HTR-8/SVneo (cell line): ENCODE results near the gene PERM1.
A peak's percentile ranks its signal among the peaks of the same experiment; 100 is the strongest.
"Not testable (repeated sequence)": the region's sequence is repeated elsewhere in the genome, so short reads cannot be mapped to it uniquely, and the experiment has no call there.

Source experiments
- DNase-seq: peaks from one replicate; pipeline ENCODE4 v3.0.0; 2011; ENCODE audit warnings: low spot score, mixed read lengths; ENCODE audit not compliant: insufficient read length
- FAIRE-seq: peaks from 2 replicates; lab custom pipeline; 2011; peaks lifted over from hg19 to GRCh38; lab: Jason Lieb, UNC

Gene PERM1

GRCh38 chr1:953524-954320 is 28.2 kb downstream of the PERM1 start:
- DNase-seq: no peak
- no peak for FAIRE-seq

- FAIRE-seq (no peak), DNase-seq (no peak)
Measured at GRCh38 chr1:952603-953002, 29.3 kb downstream of the PERM1 start.

DNA sequence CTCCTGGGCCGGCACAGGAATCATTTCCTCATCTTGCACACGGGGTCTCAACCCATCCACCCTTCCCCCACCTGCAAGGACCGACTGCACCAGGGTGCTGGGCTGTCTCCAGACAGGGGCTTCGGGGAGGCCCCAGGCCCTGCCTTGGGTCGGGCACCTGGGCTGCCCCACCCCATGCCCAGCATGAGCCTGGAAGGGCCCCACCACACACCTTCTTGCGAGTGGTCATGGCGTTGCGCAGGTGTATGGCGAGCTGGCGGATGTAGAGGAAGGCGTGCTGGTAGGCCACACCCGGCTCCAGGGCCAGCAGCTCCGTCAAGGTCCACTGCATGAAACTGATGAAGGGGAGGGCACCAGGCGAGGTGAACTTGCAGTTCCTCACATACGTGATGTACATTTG is 29.7 kb downstream of the PERM1 start:
- FAIRE-seq (no peak), DNase-seq (no peak)

DNA sequence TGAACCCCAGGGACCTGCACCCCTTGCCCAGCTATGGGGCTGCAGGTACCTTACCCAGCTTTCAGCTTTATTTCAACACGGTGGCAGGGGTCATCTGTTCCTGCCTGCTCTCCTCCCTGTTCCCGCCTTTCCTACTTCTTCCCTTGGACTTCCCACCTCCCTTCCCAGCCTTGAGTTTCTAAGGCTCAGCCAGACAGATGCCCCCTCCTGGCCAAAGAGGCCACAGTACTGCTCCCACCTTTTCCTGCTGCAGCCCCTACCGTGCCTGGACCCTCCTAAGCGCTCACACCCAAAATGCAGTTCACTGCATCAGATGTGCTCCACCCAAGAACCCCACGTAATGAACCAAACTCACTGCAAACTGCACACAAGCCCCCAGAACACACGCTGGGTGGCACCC is 30.5 kb downstream of the PERM1 start:
- FAIRE-seq (no peak), DNase-seq (no peak)

DNA sequence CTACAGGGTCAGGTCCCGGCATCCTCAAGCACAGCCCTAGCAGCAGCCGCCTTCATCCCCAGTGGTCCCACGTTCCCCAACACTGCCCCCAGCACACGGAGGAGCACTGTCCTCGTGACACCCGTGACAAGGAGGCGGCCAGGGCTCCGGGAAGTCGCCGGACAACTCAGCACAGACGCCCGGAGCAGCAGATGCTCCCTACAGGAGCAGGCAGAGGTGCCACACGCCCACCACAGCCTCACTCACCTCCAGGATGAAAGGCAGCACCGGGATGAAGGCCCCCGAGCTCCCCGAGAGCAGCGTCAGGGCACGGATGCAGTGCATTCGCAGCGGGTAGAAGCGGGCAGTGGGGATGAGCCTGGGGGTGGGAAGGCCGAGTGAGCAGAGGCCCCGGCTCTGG is 31.0 kb downstream of the PERM1 start:
- no peak for DNase-seq
- no peak for FAIRE-seq

GRCh38 chr1:950268-950667 is 31.6 kb downstream of the PERM1 start:
- FAIRE-seq: peak; percentile 92
- no peak for DNase-seq

- no peak for FAIRE-seq
Measured at GRCh38 chr1:947958-948357, 33.9 kb downstream of the PERM1 start.

GRCh38 chr1:946811-947210 is 35.1 kb downstream of the PERM1 start:
- not testable (repeated sequence) for DNase-seq, FAIRE-seq

More at GRCh38 chr1:947958-948357, 33.9 kb downstream of the PERM1 start:
- no peak for DNase-seq

DNA sequence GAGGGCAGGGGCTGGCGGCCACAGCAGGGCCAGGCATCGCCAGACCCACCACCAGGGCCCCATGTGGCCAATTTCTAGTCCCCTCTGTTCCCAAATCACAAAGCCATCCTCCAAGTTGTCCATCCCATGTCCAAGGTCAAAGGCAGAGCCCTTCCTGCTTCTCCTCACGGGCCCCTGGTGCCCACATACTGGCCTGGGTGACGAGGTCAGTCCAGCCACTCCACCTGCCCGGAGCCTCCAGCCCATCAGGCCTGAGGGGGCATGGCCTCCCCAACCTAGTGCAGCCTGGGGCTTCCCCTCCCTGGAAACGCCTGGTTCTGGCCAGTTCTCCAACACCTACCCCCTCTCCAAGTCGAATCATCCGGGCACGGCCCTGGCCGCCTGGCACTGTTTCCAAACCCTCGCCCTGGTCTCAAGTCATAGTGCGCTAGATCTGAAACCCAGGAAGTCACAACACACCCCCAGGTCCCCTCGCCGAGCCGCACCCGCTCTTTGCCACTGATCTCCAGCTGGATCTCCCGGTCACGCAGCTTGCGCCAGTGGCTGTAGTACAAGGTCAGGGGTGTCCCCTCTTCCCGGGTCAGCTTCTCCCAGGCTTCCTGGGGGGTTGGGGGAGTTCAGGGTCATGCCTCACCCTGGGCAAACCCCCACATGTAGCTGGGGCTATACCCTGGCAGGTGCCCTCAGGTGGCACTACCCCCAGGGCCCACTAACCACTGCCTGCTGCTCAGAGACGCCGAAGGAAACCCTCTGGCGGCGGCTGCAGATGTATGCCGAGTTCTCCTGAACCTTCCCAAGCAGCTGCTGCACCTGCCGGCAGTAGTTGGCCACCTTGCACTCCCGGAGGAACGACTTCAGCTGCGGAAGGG is 36.0 kb downstream of the PERM1 start:
- DNase-seq: no peak
- FAIRE-seq: no peak

- no peak for DNase-seq
- no peak for FAIRE-seq
Measured at GRCh38 chr1:944341-945325, 37.3 kb downstream of the PERM1 start.

- no peak for DNase-seq
- no peak for FAIRE-seq
Measured at GRCh38 chr1:943545-944340, 38.1 kb downstream of the PERM1 start.

DNA sequence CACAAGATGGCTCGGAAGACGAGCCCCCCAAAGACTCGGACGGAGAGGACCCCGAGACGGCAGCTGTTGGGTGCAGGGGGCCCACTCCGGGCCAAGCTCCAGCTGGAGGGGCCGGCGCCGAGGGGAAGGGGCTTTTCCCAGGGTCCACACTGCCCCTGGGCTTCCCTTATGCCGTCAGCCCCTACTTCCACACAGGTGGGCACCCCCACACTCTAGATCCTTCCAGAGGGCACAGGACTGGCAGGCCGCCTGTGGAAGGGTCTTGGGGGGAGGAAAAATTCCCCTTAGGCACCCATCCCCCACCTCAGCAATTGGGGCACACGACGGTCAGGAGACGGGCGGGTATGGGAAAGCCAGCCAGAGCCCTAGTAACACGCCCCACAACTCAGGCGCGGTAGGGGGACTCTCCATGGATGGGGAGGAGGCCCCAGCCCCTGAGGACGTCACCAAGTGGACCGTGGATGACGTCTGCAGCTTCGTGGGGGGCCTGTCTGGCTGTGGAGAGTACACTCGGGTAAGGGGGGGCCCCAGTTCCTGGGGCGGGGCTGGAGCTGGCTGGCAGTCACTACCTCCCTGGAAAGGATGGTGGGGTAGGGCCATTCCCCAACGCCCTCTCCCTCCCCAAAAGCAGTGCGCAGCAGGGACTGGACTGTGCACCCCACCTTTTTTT is 38.9 kb downstream of the PERM1 start:
- no peak for FAIRE-seq

DNA sequence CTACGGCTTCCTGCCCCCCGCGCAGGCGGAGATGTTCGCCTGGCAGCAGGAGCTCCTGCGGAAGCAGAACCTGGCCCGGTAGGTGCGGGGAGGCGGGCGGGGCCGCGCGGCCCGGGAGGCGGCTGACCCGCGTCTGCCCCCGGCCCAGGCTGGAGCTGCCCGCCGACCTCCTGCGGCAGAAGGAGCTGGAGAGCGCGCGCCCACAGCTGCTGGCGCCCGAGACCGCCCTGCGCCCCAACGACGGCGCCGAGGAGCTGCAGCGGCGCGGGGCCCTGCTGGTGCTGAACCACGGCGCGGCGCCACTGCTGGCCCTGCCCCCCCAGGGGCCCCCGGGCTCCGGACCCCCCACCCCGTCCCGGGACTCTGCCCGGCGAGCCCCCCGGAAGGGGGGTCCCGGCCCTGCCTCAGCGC is 39.5 kb downstream of the PERM1 start:
- no peak for FAIRE-seq
- DNase-seq: no peak

More for the DNA sequence above, 38.9 kb downstream of the PERM1 start:
- no peak for DNase-seq

DNA sequence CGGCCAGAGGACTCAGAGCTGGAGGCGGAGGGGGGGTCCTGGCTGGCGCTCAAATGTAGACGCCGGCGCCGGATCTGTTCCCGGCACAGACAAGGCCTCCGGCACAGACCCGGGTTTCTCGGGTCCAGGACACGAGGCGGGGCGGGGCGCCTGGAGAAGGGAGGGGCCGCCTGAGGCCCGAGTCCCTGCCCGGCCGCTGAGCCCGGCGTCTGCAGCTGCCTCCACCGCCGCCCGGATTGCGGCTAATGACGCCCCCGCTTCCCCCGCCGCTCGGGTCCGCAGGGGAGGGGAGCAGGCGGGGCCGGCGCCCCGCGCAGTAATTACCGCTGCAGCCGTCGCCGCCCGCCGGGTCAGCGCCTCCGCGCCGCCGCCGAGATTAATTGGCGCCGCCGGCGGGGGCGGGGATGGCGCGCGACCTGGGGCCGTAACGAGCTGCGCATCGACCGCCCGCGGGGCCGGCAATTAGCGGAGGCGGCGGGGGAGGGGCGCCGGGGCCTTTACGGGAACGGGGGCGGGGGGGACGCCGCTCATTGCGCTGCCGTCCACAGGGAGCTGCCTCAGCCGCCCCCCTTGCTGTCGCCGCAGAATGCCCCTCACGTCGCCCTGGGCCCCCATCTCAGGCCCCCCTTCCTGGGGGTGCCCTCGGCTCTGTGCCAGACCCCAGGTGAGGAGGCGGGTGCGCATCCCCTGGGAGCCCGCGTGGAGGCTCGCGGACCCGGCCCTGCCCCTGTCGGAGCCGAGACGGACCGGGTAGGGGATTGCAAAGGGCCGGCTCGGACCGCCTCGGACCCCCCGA is 40.1 kb downstream of the PERM1 start:
- no peak for DNase-seq

GRCh38 chr1:941015-941587 is 40.8 kb downstream of the PERM1 start:
- FAIRE-seq (no peak), DNase-seq (no peak)

More for the DNA sequence above, 40.1 kb downstream of the PERM1 start:
- FAIRE-seq: no peak

- FAIRE-seq: no peak
- DNase-seq: no peak
Measured at GRCh38 chr1:940107-941014, 41.5 kb downstream of the PERM1 start.
